Adrenal gland (tissue), 12 donors: ENCODE results near the gene PDE3A. TPM values are rescaled to one million over a fixed set of nuclear protein-coding genes. Genes with fewer than 3 reads are reported as not detected.

Experiments used
- DNase-seq, 7 donors: peaks; one replicate each; pipeline ENCODE4 v3.0.0-alpha.2; 2019 to 2020
- H3K27ac ChIP-seq, 5 donors: fragments of 200-600 bp; sonication (generic) in 4 of 5; 1 replicate in 3 of 5; 2 replicates in 2 of 5; pipeline versions ENCODE4 v1.5.1 to v1.8.0; 2016 to 2020; ENCODE audit warnings: mild to moderate bottlenecking in 1 of 5
- H3K27me3 ChIP-seq: fragments of 200-600 bp; 2 replicates; pipeline ENCODE4 v1.8.0; 2021
- H3K36me3 ChIP-seq, 2 donors: fragments of 200-600 bp; replicated peaks in 1 of 2; 1 replicate in 1 of 2; 2 replicates in 1 of 2; pipeline versions ENCODE4 v1.5.1 to v1.8.0; 2018 to 2022
- H3K4me1 ChIP-seq, 2 donors: fragments of 200-600 bp; replicated peaks in 1 of 2; 1 replicate in 1 of 2; 2 replicates in 1 of 2; pipeline versions ENCODE4 v1.5.1 to v1.8.0; 2018 to 2021
- H3K4me3 ChIP-seq, 4 donors: fragments of 200-600 bp; sonication (generic) in 3 of 4; one replicate each; pipeline ENCODE4 v1.5.1; 2016 to 2018
- H3K9me3 ChIP-seq, 3 donors: fragments of 200-600 bp; sonication (generic) in 1 of 3; replicated peaks in 1 of 3; 1 replicate in 2 of 3; 2 replicates in 1 of 3; pipeline versions ENCODE4 v1.5.1 to v1.8.0; 2016 to 2021
- POLR2A ChIP-seq, 2 donors: fragments of 450-650 bp; IDR thresholded peaks; one replicate each; pipeline ENCODE4 v1.6.1; 2017; ENCODE audit warnings: antibody characterized with exemption in 2 of 2, mild to moderate bottlenecking in 2 of 2, moderate library complexity in 1 of 2
- WGBS, 4 donors: extraction: QIAGEN DNeasy Blood & Tissue Kit in 2 of 4; methylation state at CpG; one replicate each; pipeline versions ENCODE4 v1.1.5 to v1.1.7; 2013 to 2017; 5-methylcytosine and 5-hydroxymethylcytosine counted together
- intact Hi-C, 2 donors: fragments of 100-400 bp; cut with DNase I; formaldehyde crosslinking; loops; one replicate each; pipeline versions ENCODE4 v1.14.1 to v1.15.0; 2022 to 2023
- polyA plus RNA-seq, 3 donors: library from polyadenylated mRNA; stranded (reverse); fragments of 200-250 nt in 2 of 3; fragments of 350-450 nt in 1 of 3; fragmentation: Illumina TruSeq in 1 of 3; extraction: RNeasy Lipid Tissue Mini Kit (QIAGEN cat#74804) in 1 of 3; gene quantifications; one replicate each; pipeline ENCODE4 v1.2.3, GENCODE V29; 2013 to 2014
- total RNA-seq, 9 donors: library from RNA; depleted of rRNA in 4 of 9; stranded (reverse); fragments of >200 nt in 4 of 9; fragments of 120-200 nt in 1 of 9; fragmentation: NEBNext Ultra II Directional in 1 of 9; extraction: Animal tissue kit (Norgen Biotek cat#: 25700) in 1 of 9; gene quantifications; one replicate each; pipeline versions ENCODE4 v1.1.0 to v1.2.4, GENCODE V29; 2013 to 2023
- TF ChIP-seq, protein P1 (sequence below), 6 experiments: fragments of 450-650 bp in 4 of 6; fragments of 200-600 bp in 2 of 6; sonication (generic) in 1 of 6; IDR thresholded peaks; 1 replicate in 5 of 6; 2 replicates in 1 of 6; pipeline versions ENCODE4 v1.5.1 to v1.8.0; 2016 to 2021; ENCODE audit warnings: antibody characterized with exemption in 6 of 6, mild to moderate bottlenecking in 2 of 6, moderate library complexity in 1 of 6
- donor health status: healthy with polysubstance abuse.
- donor health status: Bipolar disorder and iron deficiency.
- donor health status: DM: yes; HTN: yes; CAD: no.
- donor health status: DM: no; HTN: no; CAD: no.
- donor health status: DM: no; HTN: no; CAD: no.
- donor health status: DM: yes; HTN: yes; CAD: no.

PDE3A gene
- total and polyA plus RNA-seq, 12 donors: 0.61 to 4.6 (median 1.4) TPM

DNA sequence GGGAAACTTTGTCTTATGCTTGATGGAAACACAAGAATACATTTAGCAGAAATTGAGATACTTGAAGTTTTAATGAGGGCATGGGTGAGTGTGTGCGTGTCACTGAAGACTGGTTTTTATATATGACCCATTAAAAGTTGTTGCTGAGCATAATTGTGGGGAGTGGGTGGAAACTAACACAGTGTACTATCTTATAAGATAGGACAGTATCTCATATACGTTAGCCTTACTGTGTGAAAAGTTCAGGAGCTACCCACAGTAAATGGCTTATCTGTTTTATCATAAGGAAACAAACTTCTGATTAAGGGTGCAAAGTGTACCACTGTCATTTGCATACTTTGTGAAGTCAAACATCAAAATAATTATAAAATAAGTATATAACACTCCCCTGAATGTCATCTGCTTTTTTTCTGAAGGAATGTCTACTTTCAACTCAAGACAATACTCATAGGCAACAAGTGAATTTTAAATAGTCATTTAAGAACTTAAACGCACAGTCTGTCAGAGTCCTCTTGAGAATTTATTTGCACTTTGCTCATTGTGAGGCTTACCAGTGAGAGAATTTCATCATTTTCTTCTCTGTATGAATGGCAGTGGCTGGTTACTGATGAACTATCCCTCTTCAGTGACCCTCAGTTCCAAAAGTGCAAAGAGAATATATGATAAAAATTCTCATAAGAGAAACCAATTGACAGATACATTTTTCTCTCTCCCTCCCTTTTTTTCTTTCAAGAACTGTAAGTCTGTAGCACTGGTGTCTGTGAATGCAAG is 4.2 kb downstream of the PDE3A start:
- WGBS, 4 donors: 72 to 80% (median 74%) methylated on average over 3 of the region's 3 CpGs
- intact Hi-C loops: no loop called here
- no peaks in the 10 kb centered on the region for H3K9me3 ChIP-seq

DNA sequence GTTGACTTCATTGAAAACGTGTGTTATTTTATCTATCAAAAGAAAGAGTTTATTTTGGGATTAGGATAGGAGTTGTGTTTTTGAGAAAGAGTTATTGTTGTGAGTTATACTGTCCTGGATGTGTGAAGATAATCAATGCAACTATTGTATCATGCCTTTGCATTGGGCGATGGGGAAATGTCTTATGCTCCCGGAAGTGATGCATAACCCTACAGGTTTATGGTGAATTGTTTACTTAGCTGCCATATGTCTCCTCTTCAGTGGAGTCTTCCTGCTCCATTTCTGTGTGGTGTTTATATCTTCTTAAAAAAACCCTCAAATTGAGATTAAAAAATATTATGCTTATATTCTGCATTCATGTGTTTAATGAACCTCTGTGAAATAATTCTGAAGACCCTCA is 6.5 kb downstream of the PDE3A start:
- TF ChIP-seq, protein P1, sequence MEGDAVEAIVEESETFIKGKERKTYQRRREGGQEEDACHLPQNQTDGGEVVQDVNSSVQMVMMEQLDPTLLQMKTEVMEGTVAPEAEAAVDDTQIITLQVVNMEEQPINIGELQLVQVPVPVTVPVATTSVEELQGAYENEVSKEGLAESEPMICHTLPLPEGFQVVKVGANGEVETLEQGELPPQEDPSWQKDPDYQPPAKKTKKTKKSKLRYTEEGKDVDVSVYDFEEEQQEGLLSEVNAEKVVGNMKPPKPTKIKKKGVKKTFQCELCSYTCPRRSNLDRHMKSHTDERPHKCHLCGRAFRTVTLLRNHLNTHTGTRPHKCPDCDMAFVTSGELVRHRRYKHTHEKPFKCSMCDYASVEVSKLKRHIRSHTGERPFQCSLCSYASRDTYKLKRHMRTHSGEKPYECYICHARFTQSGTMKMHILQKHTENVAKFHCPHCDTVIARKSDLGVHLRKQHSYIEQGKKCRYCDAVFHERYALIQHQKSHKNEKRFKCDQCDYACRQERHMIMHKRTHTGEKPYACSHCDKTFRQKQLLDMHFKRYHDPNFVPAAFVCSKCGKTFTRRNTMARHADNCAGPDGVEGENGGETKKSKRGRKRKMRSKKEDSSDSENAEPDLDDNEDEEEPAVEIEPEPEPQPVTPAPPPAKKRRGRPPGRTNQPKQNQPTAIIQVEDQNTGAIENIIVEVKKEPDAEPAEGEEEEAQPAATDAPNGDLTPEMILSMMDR (IDR thresholded peaks at IDR 0.05): no peak
- TF ChIP-seq POLR2A (IDR thresholded peaks at IDR 0.05): no peak
- no peak for DNase-seq
- Histone ChIP-seq H3K4me3 (no peak overlapping the region), H3K4me1 (peaks cover 0 to 2% of the 10 kb centered on the region in 2 donors), H3K9me3 (no peaks in the 10 kb centered on the region), H3K27me3 (peaks cover 10% of the 10 kb centered on the region), H3K36me3 (no peaks in the 10 kb centered on the region), H3K27ac (no peak overlapping the region)
- WGBS, 4 donors: 59 to 77% (median 70%) methylated on average over 3 of the region's 3 CpGs
- intact Hi-C loops: no loop called here

More for the DNA sequence above, 4.2 kb downstream of the PDE3A start:
- H3K27me3 ChIP-seq: peaks cover 10% of the 10 kb centered on the region
- TF ChIP-seq, protein P1 (IDR thresholded peaks at IDR 0.05): no peak
- TF ChIP-seq POLR2A (IDR thresholded peaks at IDR 0.05): no peak
- H3K4me1 ChIP-seq: peaks cover 0 to 3% of the 10 kb centered on the region in 2 donors
- no peaks in the 10 kb centered on the region for H3K36me3 ChIP-seq
- no peak overlapping the region for H3K27ac ChIP-seq
- no peak for DNase-seq
- H3K4me3 ChIP-seq: no peak overlapping the region

DNA sequence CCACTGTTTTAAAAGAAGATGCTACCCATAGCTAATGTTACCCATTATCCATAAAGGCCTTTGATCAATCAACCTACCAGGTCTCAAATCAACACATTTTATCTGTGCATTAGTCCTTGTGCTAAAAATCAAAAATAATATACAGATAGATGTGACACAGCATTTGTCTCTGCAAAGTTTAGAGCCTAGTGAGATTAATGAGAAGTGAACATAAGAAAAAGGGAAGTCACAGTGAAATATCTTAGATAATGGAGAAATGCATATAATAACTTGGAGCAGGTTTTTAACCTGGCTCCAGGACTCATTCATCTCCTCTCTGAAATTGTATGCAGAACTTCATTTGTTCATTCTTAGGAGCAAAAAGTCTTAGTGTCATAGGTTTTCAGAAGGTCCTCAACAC is 7.2 kb downstream of the PDE3A start:
- TF ChIP-seq, protein P1 (IDR thresholded peaks at IDR 0.05): no peak
- TF ChIP-seq POLR2A (IDR thresholded peaks at IDR 0.05): no peak
- no peak overlapping the region for H3K4me3 ChIP-seq
- no peak overlapping the region for H3K27ac ChIP-seq
- peaks cover 10% of the 10 kb centered on the region for H3K27me3 ChIP-seq
- DNase-seq: no peak
- no peaks in the 10 kb centered on the region for H3K4me1 ChIP-seq
- intact Hi-C loops: no loop called here
- H3K36me3 ChIP-seq: no peaks in the 10 kb centered on the region
- no peaks in the 10 kb centered on the region for H3K9me3 ChIP-seq

DNA sequence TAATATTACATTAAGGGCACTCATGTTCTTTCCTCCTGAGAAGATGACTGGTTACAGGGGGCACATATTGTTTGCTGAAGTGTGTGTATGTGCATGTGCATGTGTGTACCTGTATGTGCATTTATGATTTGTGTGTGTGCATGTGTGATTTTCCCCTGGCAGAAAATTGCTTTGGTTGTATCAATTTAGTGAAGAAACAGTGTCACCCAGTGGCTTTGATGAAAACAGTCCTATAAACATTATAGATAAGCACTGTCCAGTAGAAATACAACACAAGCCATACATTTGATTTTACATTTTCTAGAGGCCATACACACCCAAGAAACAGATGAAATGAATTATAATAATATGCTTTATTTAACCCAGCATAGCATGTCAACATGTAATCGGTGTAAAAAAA is 8.6 kb downstream of the PDE3A start:
- Histone ChIP-seq H3K36me3 (no peaks in the 10 kb centered on the region), H3K27ac (no peak overlapping the region), H3K4me3 (no peak overlapping the region), H3K9me3 (no peaks in the 10 kb centered on the region), H3K27me3 (peaks cover 5% of the 10 kb centered on the region), H3K4me1 (no peaks in the 10 kb centered on the region)
- no peak for DNase-seq
- intact Hi-C loops: no loop called here
- 78 to 91% (median 82%) methylated on average over 1 of the region's 1 CpG for WGBS, 4 donors
- TF ChIP-seq, protein P1 (IDR thresholded peaks at IDR 0.05): peak in 5 of 6 experiments; percentile 6 to 35 (median 19)
- TF ChIP-seq POLR2A (IDR thresholded peaks at IDR 0.05): no peak
